PFSK-1 (cell line): ENCODE measurements around the gene MAGEL2.

Experiments used
- POLR2AphosphoS5 ChIP-seq: IDR thresholded peaks from 2 replicates; pipeline ENCODE4 v1.6.1; 2012; ENCODE audit warnings: low read depth, mild to moderate bottlenecking, control low read depth, low read length, moderate library complexity
- TAF1 ChIP-seq: IDR thresholded peaks from 2 replicates; pipeline ENCODE4 v1.6.1; 2012; ENCODE audit warnings: low read length, control low read depth, borderline replicate concordance; ENCODE audit not compliant: insufficient read depth

GRCh38 chr15:23670970-23671369, 23.3 kb upstream of the MAGEL2 start:
- TF ChIP-seq POLR2AphosphoS5 (no peak), TAF1 (no peak)
